Embryonic facial prominence (tissue), 1 donor: ENCODE results near the gene GALNT10.
"Not testable (repeated sequence)": the region's sequence is repeated elsewhere in the genome, so short reads cannot be mapped to it uniquely, and the experiment has no call there.

Source experiments
- DNase-seq: peaks from one replicate; pipeline ENCODE4 v3.0.0-alpha.2; 2016; ENCODE audit errors: extremely low spot score

GALNT10 gene, protein sequence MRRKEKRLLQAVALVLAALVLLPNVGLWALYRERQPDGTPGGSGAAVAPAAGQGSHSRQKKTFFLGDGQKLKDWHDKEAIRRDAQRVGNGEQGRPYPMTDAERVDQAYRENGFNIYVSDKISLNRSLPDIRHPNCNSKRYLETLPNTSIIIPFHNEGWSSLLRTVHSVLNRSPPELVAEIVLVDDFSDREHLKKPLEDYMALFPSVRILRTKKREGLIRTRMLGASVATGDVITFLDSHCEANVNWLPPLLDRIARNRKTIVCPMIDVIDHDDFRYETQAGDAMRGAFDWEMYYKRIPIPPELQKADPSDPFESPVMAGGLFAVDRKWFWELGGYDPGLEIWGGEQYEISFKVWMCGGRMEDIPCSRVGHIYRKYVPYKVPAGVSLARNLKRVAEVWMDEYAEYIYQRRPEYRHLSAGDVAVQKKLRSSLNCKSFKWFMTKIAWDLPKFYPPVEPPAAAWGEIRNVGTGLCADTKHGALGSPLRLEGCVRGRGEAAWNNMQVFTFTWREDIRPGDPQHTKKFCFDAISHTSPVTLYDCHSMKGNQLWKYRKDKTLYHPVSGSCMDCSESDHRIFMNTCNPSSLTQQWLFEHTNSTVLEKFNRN

DNA sequence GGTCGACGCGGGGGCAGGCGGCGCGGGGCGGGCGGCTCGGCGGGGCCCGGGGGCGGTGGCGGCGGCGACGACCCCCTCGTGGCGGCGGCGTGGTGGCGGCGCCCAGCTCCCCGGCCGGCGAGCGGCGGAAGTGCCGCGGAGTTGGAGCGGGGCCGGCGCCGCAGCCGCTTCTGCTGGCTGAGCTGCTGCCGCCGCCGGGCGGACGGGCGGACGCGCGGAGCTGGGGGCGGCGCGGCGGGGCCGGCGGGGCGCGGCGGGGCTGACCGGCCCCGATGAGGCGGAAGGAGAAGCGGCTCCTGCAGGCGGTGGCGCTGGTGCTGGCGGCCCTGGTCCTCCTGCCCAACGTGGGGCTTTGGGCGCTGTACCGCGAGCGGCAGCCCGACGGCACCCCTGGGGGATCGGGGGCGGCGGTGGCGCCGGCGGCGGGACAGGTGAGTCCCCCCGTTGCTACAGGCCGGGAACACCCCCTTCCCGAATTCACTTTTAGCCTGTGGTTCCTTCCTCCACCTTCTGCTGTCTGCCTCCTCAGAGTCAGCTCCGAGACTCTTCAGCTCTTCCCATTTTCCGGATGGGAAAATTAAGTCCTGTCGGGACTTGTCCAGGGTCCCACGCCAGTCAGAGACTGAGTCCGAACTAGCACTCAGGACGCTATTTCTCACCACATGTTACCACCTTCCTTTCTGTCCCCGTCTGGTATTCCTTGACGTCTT lies at the start of gene GALNT10:
Gene GALNT10, plus strand, starts transcription at position 139 of the 710 bp plus-strand sequence. Its CDS starts 134 bp downstream, at position 273.
- DNase-seq: no peak

DNA sequence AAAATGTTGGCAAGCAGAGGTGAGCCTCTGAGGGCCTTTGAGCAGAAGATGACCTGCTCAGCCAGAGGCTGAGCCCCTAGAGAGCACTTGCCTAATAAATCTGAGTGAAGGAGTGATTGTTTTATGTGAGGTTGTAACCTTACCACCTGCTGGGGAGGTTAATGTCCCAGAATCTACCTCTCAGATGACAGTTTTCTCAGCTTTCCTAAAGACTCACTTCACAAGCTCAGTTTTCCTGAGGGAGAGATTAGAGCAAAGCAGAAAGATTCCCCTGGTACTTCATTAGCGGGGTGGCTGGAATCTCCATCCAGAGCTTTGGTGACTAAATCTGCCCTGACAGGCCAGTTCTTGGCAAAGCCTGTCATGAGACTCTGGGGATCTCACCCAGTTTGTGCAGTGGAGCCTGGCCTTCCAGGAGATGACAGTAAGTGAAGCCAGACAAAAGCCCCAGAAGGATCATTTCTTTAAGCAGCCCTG lies 48.8 kb upstream of the GALNT10 start:
- no peak for DNase-seq

DNA sequence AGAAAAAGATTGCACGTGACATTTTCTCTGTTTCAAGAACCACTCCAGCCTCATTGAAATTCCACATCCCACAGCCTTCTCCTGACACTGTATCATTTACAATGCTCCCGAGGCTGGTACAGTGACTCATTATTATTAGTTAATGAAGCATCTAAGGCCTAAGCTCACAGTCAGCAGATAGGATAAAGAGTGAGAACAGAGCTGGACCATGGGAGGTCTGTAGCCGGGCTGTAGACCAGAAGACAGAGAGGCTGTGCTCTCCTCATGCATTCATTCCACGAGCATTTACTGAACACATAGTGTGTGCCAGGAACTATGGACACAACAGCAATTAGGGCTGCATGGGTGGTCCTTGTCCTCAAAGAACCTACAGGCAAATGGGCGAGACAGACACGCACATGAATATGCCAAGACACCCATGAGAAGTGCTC lies 47.3 kb upstream of the GALNT10 start:
- no peak for DNase-seq

DNA sequence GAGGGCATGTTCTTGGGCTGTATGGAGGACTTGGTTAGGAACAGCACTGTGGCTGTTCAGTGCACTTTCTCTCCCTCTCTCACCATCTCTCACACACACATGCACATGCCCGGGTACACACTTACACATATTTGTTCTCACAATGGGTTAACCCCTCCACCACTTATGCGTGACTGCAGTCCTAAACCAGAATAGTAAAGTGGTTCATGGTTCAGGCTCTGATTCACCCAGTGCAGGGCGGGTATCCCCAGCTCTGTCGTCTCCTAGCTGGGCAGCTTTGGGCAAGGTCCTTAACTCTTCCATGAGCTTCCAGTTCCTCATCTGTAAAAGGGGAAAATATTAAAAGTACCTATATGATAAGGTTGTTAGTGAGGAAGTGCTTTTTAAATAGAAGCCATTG lies 45.3 kb upstream of the GALNT10 start:
- DNase-seq: no peak

DNA sequence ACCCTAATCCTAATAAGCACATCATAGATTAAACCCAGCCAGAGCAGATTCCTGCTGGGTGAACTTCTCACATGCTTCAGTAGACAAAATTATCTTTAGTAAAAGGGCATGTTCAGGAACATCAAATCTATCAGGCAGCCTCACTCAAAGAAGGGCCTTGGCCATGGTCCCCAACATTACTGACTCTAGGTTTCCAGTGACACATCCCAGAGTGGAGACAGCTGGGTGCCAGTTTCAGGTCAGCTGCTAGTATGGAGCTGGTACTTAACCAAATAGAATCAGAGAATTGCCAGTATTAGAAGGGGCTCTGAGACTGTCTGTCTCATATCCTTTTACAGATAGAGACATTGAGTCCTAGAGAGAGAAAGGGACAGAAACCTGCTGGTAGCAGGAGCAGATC lies 44.1 kb upstream of the GALNT10 start:
- no peak for DNase-seq

DNA sequence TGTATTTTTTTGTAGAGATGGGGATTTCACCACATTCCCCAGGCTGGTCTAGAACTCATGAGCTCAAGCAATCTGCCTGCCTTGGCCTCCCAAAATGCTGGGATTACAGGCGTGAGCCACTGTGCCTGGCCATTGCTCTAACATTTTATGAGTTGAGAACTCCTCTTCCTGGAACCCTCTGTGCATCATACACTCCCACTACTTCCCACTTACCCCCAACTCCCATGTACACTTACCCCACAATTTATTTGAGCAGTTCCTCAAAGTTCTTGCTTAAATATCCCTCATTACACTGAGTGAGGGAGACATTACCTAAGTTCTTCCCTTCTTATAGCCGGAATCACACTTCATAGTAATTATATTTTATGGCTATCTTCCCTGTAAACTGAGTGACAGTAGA lies 42.9 kb upstream of the GALNT10 start:
- no peak for DNase-seq

DNA sequence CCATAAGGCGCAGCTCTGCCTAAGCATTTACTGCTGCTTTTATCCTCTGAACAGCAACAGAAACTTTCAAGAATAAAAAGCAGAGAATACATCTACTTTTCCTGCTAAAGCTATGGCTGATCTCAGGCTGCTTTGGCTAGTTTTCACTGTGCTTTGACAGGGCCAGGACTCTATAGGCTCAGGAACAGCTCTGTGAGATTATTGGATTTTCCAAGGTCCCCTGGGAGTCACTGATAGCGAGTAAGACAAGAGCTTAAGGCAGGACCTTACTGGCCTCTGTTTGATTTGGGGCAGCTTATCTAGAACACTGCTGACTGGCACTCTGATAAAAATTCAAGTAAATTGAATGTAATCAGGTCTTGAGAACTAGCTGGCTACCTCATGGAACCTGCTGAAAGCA lies 40.1 kb upstream of the GALNT10 start:
- not testable (repeated sequence) for DNase-seq

DNA sequence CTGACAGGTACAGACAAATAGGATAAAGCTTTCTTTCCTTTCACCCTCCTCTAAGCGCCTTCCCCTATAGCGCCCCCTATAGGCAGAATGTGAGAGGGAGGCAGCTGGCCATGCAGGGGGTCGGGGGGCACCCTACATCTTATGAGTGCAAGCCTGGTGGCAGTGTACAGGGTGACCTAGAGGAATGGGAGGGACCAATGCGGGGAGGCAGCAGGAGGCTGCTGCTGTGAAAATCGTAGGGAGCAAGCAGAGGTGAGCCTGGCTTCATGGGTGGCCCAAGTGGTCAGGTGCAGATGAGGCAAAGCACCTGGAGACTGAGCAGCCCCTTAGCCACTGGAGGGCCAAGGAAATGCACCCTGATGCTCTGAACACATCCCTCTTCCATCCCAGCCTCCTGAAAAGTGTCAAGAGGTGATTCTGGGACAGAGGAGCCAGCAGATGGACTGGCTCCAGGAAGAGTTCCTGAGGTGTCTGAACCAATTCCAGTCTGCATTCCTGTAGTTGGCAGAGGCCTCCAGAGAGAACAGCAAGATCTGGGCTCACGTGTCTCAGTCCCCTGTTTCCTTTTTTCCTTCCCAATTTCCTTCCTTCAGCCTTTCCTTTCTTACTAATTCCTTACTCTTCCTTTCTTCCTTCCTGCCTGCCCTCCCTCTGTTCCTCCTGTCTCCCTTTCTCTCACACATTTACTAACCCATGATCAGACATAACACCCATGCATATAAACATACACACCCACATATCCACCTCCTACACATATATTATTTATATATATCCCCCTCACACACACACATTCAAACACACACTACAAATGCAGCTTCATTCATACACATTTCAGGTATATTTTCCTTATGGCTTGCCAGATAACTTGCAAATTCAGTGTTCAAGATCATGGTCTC lies 32.8 kb upstream of the GALNT10 start:
- no peak for DNase-seq

DNA sequence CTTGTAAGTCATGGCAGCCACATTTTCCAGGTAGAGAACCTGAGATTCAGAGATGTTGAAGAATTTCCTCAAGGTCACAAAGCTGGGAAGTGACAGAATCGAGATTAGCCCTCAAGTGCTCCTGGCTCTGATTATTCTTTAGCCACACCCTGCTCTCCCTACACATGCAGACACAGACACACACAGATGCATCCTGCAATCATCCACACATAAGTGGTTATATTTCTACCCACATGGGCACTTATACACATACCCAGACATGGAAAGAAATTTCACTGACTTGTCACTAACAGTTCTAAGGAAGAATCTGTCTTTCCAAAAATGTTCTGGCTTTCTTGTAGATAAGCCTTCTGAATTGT lies 32.2 kb upstream of the GALNT10 start:
- DNase-seq: no peak

DNA sequence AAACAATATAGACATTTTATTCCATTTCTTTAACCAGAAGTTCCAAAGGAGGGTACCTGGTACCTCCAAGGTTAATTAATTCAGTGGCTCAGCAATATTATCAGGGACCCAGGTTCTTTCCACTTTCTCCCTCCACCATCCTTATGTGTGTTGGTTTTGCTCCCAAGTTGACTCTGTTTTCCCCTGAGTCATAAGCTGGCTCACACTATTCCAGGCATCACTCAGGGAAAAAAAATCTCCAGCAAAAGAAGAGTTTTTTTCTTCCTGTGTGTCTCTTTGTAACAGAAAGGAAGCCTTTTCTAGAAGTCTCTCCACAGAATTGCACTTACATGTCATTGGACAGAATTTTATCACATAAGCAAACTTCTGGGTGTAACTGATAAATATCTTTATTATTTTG lies 31.2 kb upstream of the GALNT10 start:
- DNase-seq: no peak

DNA sequence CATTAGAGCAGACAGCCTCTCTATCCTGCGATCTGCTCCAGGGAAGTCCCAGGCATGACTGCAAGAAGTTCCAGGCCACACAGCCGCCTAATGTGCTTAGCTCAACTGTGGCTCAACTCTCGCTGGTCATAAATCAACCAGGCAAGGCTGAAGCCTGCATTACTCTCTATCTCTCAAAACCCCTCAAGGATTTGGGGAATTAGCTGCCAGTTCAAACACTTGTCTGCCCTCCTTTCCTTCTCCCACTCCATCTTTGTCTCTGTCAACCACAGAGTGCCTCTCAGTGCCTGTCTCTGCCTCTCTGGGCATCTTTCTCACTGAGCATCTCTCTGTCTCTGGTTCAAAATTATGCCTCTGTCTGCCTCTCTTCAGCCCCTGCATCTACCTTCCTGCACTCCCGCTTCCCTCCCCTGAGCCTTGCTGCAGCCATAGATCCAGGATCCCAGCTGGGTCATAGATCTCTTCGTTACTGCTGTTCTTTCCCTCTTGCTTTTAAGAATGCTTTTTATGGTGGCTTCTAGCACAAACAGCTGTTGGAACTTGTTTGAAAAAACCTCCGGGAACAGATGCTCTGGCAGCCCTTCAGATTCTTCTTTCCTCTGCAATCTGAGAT lies 27.9 kb upstream of the GALNT10 start:
- no peak for DNase-seq

DNA sequence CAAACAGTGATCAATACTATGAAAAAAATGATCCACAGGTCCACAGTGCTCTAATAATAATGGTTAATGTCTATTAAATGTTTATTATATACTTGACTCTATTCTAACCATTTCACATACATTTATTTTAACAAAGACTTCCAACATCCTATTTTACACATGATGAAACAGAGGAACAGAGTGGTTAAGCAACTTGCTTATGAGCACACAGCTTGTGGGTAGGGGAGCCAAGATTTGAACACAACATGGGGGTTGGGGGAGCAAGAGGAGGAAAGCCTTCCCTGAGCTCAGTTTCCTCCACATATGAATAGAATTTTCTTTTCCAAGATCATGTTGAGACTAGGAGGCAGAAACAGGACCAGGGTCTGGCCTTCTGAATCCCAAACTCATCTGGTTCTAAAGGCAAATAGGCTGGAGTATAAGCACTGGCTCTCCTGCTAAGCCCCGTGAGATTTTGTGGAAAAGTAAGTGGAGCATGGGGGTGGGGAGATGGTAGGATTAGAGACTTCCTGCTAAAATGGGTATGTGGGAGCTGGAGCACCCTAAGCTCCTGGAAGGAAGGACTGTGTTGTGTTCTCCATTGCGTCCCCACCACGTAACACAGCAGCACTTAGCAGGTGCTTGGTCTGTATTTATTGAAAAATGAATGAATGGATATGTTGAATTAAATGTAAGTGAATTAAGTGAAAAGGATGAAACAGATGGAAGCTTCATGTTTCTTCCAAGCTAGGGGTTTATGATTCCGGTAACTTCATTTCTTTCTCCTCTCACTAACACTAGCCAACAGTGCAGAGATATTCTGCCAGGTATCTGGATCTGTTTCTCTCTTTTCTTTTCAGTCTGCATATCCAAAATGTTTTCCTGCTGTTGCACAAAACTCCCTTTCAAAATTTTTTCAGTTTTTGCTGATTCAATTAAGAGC lies 26.9 kb upstream of the GALNT10 start:
- no peak for DNase-seq

DNA sequence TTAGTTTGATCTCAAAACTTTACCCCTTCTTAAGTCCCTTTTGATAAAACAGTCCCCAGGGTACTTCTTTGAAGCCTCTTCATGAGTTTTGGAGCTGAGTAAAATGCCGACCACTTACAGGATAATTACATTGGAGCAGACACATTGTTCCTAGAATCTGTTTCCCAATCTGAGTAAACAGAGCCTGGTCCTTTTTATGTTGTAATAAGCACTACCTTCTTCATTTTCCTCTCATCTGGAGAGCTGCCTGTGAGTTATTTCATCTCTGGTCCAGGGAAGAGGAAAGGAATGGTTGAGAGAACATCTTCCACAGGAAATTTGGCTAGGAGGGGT lies 26.3 kb upstream of the GALNT10 start:
- DNase-seq: no peak

DNA sequence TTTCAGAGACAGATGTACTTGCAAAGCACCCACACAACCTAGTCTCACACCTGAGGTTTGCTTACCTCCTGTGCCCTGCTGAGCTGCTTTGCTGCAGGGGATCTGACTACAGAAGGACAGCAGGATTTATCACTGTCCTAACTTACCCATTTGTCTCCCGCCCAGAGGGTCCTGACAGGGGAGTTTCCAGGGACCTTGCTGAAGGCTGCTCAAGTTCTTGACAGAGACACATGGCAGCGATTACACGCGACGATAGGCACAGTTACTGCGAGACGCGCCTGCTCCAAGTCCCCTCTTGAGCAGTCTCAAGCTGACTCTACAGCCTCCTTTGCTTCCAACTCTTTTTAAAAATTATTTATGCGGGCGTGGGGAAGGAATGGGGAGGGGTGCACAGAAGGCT lies 24.6 kb upstream of the GALNT10 start:
- DNase-seq: no peak

DNA sequence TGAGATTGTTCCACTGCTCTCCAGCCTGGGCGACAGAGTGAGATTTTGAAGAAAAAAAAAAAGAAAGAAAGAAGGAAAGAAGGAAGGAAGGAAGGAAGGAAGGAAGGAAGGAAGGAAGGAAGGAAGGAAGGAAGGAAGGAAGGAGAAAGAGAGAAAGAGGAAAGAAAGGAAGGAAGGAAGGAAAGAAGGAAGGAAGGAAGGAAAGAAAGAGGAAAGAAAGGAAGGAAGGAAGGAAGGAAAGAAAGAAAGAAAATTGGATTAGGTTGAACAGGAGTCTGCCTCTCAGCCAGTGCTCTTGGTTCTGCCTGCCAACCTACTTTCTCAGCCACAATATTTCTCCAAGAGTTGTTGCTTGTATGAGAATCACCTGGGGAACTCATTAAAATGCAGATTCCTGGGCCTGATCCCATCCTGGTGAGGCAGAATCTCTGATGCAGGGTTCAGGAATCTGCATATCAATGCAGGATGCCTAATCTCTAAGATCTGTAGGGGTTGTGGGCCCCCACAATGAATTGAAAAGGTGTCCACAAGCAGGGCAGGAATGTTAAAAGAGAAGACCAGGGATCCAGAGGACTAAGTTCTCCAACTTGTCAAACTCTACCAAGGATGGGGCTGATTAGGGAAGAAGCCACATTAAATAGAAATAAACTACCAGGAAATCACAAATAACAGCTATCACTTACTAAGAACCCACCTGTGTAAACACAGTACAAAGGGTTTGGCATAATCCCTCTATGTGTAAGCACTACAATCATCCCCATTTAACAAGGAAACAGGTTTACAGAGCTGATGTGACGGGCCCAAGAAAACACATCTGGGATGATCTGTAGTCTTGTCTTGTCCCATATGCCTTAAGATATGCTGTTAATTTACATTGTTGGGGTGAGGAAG lies 23.4 kb upstream of the GALNT10 start:
- no peak for DNase-seq

DNA sequence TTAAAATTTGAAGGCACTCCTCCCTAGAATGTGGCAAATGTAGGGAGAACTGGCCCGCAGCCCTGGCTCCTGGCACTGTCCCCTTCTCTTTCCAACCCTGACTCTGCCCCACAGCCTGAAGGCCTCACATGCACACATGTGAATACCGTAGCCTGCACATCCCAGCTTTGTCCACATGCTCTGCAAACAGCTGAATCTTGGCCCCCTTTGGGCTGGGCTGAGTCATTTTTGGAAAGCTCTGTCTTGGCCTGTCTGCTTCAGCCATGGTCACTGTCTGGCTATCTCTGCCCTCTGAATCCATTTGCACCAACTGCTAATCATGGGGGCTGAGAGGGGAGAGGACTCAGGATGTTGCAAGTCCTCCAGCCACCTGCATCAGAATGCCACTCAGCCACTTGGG lies 22.1 kb upstream of the GALNT10 start:
- DNase-seq: no peak

DNA sequence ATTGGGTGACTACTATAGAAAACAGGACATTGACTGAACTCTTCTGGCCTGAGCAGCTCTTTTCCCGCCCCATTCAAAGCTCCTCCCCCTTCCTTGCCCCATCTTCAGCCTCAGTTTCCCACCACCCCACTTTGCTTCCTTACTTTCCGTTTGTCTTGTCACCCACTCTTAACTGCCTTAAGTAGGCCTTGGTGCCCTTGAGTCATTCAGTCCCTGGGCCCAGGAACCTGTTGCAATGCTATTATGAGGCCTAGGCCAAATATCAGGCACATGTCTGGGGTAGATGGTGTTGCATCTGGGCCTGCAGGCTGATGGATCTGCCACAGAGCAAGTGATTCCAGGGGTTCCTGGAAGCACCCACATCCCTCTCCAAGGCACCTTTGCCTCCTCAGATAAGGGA lies 17.7 kb upstream of the GALNT10 start:
- no peak for DNase-seq

DNA sequence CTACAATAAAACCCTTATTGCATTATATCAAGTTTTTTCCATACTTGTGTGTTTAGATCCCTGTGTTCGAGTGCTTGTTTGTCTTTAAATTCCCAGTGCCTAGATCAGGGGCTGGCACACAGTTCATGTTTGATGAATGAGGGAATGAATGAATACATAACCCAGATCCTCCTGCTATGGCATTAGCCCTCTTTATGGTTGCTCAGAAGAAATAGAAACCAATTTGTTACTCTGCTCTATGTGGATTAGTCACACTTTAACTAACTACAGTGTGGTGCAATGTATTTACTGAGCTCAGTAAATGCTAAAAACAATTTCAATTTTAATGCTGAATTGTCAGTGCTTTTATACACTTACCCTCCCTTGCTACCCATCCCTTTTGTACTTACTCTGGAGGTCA lies 16.4 kb upstream of the GALNT10 start:
- DNase-seq: no peak

DNA sequence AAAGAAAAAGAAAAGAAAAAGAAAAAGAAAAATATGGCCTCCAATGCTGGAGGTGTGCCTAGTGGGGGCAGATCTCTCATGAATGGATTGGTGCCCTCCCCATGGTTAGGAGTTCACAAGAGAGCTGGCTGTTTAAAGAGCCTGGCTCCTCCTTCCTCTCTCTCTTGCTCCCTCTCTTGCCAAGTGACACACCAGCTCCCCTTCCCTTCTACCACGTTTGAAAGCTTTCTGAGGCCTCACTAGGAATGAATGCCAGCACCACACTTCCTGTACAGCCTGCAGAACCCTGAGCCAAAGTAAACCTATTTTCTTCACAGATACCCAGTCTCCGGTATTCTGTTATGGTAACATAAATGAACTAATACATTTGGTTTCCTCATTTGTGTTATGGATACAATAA lies 14.4 kb upstream of the GALNT10 start:
- no peak for DNase-seq
